Left renal pelvis (tissue), 4 donors: Measurements from ENCODE around the gene NLRP6. TPM values are rescaled to one million over a fixed set of nuclear protein-coding genes. Genes with fewer than 3 reads are reported as not detected.
"Not testable (repeated sequence)": the region's sequence is repeated elsewhere in the genome, so short reads cannot be mapped to it uniquely, and the experiment has no call there.

ENCODE experiments used
- DNase-seq, 4 donors: peaks; one replicate each; pipeline ENCODE4 v3.0.0-alpha.2; 2013; ENCODE audit warnings: low read depth in 4 of 4, low spot score in 3 of 4
- polyA plus RNA-seq, 4 donors: library from polyadenylated mRNA; unstranded; fragments of 120-200 nt; gene quantifications; one replicate each; pipeline ENCODE4 v1.2.1, GENCODE V29; 2013; ENCODE audit not compliant: insufficient read length in 4 of 4

The NLRP6 gene
- polyA plus RNA-seq, 4 donors: 0.04 to 0.50 (median 0.22) TPM

DNA sequence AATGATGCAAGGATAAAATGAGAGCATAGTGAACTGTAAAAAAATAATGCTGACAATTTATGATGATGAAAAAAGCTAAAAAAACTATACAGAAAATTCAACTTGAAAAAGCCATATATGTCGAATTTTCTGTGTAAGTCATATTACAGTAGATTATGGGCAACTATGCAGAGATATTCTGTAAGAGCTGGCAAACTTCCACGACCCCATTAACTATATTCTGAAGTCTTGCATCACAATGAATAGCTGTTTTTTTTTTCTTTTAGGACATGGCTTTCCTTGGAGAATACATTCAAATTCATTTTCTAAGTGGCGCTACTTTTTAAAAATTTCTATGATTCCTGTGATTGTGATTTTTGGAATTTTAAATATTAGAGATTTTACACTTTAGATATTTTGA is 23.0 kb upstream of the NLRP6 start:
- no peak for DNase-seq

DNA sequence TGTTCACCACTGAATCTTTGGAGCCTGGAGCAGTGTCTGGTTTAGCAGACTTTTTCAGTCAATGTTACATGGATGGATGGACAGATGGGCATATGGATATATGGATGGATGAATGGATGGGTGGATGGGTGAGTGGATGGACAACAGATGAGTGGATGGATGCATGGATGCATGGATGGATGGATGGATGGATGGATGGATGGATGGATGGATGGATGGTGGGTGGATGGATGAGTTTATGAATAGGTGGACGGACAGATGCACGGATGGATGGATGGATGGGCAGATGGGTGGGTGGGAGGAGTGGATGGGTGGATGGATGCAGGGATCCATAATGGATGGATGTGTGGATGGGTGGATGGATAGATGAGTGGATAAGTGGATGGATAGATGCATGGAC is 22.4 kb upstream of the NLRP6 start:
- no peak for DNase-seq

DNA sequence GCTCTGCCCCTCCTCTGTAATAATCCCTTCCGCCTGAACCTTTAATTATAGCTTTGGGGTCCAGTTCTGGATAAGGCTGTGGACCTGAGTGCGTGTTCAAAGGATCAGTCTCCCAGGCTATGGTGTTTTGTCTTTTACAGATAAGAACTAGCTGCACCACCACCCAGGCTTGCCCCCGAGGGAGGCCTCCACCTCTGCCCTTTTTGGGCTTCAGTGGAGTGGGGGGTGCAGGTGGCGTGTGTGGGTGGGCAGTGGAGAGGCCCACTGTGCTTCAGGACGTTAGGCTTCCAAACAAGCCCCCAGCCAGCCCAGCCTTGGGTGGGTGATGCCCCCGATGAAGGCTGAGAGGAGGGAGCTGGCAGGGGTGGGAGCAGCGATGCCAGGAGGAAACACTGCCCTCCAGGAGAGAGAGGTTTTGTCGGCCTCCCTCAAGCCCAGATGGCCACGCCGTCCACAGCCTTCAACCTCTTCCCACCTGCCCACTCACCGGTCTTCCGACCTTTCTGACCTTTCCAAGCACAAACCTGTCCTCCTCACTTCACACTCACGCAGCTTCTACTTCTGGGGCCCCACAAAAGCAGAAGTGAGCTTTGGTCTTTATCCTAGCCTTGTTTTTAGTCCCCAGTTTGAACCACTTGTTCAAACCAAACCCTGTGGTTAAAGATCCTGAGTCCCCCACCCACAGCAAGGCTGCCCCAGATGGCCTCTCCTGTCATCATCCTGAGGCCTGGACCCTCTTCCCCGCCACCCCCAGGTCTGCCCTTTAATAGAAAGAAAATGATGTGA is 21.1 kb upstream of the NLRP6 start:
- DNase-seq: no peak

DNA sequence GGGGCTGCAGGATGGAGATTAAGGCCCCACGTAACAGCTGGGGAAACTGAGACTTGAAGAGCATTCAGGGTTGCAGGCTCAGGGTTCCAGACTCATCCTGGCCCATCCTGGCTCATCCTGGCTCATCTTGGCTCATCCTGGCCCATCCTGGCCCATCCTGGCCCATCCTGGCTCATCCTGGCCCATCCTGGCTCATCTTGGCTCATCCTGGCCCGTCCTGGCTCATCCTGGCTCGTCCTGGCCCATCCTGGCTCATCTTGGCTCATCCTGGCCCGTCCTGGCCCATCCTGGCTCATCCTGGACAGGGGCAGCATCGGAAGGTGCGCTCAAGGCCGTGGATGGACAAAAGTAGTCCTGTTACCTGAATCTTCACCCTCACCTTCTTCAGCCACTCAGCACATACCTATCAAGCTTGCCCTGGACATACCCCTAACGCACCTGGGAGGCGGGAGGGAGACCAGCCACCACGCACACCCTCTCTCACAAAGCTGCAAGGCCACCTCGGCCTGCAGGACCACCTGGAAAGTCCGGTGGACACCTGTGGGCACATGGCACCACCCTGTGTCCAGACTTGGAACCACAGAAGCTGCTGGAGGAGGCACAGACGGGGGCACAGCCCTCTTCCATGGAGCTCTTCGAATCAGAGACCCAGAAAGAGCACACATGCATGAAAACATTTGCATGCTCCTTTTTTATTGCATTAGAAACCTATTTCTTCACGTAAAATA is 20.3 kb upstream of the NLRP6 start:
- no peak for DNase-seq

DNA sequence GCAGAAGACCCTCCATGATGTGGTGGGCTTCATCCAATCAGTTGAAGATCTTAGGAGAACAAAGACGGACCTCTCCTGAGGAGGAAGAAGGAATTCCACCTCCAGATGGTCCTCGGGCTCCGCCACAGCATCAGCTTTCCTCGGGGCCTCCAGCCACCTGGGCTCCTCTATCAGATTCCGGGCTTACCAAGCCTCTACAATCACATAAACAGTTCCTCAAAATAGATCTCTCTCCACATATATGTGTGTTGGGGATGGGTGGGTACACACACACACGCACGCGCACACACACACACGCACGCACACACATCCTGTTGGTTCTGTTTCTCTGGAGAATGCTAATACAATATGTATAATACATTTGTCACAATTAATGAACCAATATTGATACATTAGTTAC is 18.8 kb upstream of the NLRP6 start:
- DNase-seq: no peak

DNA sequence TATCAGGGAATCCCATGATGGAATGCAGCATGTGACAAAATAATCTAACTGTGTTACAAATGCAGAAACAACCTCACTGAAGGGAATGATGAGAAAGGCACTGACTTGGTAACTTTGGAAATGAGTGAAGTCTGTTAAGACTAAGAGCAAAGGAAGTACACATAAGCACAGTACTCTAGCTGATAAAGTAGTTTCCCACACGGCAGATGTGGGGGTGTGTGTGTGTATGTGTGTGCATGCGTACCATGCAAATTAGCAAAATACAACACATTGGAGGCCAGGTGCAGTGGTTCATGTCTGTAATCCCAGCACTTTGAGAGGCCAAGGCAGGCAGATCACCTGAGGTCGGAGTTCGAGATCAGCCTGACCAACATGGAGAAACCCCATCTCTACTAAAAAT is 16.6 kb upstream of the NLRP6 start:
- no peak for DNase-seq

DNA sequence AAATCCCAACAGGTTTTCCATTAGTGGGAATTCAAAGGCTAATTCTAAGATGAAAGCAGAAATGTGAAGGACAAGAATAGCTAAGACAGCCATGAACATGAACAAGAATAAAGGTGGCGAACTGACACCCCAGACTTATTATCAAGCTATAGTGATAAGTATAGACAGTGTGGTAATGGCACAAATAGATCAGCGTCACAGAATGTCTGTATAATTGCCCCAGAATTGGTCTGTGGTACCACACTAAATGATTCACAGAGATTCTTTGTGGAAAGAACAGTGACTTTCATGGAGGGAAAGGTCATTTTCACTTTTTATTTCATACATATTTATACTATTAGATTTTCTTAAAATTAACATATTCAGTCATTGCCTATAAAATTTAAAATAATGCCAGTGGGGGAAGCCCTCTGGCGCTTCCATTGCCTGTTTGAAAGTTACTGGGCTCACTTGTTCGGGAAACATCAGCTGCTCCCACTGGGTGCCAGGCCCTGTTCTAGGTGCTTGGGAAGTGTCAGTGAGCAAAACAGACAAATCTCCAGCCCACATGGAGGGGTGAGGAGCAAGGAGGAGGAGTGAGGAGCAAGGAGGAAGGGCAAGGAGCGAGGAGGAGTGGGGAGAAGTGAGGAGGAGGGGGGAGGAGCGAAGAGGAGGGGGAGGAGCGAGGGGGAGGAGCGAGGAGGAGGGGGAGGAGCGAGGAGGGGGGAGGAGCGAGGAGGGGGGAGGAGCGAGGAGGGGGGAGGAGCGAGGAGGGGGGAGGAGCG is 11.3 kb upstream of the NLRP6 start:
- DNase-seq: no peak

DNA sequence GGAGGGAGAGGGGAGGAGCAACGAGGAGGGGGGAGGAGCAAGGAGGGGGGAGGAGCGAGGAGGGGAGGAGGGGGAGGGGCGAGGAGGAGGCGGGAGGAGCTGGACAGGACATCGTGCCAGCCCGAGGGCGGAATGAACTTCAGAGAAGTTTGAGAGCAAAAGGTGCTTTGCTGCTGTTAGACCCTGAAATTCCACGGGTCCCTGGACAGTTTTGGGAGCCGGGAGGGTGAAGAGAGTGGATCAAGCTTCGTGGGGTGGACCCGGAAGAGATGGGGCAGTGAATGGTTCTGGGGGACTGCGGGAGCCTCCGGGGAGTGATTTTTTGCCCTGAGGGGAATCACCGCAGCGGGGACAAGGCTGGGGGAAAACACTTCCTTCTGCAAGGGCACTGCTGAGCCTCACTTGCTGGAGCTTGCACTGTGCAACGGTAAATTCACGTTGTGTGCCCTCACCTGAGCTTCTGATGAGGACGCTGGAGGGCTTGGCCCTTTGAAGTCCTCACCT is 10.7 kb upstream of the NLRP6 start:
- no peak for DNase-seq

DNA sequence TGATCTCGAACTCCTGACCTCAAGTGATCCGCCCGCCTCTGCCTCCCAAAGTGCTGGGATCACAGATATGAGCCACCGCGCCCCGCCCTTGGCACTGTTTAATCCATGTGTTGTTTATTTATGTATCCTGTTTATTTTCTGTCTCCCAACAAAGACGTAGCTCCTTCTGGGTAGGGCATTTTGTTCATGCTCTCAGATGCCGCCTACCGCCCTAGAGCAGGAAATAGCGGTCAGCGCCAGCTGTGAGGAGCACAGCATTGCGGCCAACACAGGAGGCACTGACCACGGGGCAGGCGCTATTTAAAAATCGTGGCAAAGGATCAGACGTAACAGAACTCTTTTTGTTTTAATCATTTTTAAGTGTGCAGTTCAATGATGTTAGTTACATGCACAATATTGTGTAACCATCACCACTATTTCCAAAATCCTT is 9.5 kb upstream of the NLRP6 start:
- DNase-seq: not testable (repeated sequence)

DNA sequence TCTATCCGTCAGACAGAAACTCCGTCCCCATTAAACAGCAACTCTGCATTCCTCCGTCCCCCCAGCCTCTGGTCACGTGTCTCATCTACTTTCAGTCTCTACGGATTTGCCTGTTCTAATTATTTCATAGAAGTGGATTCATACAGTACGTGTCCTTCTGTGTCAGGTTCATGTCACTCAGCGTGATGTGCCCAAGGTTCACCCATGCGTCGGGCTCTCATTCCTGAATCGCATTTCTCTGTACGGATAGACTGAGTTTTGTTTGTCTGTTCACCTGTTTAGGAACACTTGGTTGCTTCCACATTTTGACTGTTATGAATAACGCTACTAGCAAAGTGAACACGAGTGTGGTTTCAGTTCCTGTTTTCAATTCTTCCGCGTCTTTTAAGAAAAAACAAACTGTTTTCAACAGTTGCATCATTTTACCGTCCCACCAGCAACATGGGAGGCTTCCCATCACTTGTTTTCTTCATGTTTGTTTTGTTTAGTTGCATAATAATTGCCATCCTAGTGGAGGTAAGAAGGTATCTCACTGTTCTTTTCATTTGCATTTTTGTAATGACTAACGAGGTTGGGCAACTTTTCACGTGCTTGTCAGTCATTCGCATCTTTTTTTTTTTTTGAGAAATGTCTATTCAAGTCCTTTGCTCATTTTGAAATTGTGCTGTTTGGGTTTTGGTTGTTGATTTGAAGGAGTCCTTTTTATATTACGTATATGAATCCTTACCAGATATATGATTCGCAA is 8.9 kb upstream of the NLRP6 start:
- no peak for DNase-seq

DNA sequence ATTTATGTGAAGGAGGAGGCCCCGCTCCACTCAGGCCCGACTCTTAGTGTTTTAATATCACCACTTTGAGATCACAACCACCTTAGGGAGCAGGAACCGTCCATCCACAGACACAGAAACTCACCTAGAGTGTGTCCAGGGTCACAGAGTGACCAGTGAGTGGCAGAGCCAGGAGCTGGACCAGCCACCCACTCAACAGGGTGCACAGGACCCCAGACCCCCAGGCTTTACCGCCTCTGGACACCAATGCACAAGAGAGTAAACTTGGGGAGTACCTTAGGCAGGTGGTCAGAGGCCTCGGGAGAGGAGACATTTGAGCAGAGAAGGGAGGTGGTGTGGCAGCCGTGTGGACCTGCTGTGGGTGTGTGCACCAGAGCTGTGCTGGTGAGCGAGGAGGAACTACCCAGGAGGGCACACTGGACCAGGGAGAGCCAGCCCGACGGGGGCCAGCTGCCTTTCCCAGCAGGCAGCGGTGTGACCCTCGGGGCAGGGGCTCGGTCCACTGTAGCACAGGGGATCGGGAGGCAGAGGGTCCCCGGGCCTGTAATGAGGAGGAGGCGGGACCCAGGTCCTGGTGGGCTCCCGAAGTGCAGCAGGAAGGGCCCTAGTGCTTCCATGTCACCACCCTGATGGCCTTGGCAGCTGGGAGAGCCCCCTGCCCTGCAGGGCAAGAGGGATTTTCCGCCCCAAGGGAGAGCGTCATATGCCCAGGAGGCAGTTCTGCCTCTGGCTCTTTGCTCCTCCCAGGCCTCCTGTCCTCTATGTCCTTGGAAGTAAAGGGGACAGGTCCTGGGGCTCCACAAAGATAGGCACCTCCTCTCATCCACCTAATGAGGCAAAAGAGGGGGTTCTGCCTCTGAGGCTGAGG is 7.5 kb upstream of the NLRP6 start:
- DNase-seq: no peak

DNA sequence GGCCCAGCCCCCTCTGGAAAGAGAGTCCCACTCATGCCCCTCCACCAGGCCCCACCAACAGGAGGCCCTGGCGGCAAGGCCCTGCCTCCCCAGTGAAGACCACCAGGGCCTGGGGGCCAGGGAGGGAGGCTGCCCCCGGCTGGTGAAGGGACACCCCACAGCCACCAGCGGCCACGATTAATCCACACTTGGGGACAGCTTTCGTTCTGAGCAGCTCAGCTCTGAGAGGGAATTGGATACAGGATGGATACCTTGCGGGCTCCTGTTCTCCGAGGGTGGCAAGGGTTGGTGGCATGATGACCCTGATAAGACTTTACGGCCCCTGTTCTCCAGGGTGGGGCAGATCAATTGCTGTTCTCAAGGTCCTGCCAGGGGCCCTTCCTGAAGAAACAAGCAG is 6.9 kb upstream of the NLRP6 start:
- DNase-seq: no peak

DNA sequence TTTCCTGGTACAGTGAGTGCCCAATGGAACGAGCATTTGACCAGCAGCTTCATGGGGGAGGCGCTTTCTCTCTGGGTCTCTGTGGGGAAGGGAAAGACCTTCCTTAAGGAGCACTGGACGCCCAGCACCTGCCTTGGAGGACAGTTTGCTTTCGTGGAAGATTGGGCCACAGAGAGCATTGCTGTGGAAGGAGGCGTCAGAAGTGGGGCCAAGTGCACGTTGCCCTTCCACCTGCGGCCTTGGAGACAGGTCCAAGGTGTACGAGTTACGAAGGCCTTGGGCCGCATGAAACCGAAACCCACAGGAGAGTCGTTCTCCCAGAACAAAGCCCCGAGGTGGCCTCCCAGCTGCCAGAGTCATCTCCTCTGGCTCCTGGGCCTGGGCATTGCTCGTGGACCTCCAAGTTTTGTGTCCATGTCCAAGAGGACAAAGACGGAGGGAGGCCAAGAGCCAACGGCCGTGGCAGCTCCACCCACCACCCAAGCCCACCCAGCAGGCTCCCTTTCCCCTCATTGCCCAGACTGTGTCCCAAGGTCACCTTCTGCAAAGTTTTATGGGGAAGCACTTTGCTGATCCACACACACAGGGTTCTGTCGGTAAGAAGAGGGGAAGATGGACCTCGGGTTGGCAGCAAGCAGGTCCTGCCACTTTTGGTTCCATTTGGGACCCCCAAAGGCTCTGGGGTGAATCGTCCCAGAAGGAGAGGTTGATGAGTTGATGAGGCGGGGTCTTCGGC is 5.8 kb upstream of the NLRP6 start:
- DNase-seq: no peak

DNA sequence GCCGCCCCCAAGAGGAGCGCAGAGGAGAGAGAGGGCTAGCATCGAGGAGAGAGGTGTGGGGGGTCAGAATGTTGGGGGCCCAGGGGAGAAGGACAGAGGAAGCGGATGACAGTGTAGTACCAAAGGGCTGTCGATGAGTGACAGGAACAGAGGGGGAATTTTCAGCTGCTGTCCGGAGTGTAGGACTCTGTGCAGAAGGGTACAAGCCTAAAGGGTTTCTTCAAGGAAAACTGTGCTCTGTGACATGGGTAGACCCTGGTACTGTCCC is 5.3 kb upstream of the NLRP6 start:
- no peak for DNase-seq

DNA sequence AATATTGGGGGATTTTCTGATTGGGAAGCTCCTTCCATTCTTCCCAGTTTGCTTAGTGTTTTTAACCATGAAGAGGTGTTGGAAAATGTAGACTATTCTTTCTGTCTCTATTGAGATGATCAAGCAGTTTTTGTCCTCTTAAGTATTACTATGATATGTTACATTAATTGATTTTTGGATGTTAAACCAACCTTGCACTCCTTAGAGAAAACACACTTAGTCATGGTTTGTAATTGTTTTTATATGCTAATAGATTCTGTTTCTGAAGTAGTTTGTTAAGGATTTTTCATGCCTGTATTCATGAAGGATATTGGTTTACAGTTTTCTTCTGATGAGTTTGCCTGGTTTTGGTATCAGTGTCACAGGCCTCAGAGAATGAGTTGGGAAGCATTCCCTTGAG is 2.0 kb upstream of the NLRP6 start:
- DNase-seq: no peak

DNA sequence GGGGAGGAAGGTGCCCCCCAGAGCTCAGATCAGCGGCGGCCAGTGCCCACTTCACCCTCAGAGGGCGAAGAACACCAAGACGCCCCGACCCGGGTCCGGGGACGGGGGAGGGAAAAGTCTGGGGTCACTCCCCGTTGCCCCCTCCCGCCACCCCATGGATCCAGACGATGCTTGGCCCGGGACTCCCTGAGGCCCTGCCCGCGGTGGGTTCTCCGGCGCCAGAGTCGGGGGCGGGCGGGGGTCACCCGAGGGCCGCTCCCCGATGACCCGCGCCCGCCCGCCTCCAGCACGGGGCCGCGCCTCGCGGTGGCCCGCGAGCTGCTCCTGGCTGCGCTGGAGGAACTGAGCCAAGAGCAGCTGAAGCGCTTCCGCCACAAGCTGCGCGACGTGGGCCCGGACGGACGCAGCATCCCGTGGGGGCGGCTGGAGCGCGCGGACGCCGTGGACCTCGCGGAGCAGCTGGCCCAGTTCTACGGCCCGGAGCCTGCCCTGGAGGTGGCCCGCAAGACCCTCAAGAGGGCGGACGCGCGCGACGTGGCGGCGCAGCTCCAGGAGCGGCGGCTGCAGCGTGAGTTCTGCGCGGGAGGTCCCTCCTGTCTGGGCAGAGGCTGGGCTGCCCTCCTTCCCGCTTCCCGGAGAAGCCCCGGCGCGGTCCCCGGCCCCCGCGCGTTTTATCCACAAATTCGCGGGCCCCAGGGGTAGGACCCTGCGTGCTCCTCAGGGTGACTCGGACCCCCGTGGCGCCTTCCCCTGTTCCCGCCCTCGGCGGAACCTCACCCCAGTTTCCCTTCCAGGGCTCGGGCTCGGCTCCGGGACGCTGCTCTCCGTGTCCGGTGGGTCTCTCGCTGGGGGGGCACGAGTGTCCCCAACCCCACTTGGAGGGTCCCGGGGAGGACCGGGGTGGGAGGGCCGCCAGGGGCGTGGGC is 1.1 kb downstream of the NLRP6 start:
- DNase-seq: no peak

DNA sequence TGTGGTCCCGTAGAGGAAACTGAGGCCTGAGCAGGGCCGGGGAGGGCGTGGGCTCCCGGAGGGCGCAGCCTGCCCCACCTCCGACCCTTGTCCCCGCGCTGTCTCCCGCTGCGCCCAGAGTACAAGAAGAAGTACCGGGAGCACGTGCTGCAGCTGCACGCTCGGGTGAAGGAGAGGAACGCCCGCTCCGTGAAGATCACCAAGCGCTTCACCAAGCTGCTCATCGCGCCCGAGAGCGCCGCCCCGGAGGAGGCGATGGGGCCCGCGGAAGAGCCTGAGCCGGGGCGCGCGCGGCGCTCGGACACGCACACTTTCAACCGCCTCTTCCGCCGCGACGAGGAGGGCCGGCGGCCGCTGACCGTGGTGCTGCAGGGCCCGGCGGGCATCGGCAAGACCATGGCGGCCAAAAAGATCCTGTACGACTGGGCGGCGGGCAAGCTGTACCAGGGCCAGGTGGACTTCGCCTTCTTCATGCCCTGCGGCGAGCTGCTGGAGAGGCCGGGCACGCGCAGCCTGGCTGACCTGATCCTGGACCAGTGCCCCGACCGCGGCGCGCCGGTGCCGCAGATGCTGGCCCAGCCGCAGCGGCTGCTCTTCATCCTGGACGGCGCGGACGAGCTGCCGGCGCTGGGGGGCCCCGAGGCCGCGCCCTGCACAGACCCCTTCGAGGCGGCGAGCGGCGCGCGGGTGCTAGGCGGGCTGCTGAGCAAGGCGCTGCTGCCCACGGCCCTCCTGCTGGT is 1.9 kb downstream of the NLRP6 start:
- DNase-seq: no peak
